Measurements from ENCODE around the gene SOX15.

The SOX15 gene

GRCh38 chr17:7555320-7555948, 34.5 kb downstream of the SOX15 start:
- TF ChIP-seq CTCF (IDR thresholded peaks at IDR 0.05), result no peak
- no peak for TF ChIP-seq ZFX (IDR thresholded peaks at IDR 0.05; ENCODE audit: borderline replicate concordance)
- H3K27ac ChIP-seq, result no peak overlapping the region

- TF ChIP-seq ZFX (IDR thresholded peaks at IDR 0.05; ENCODE audit: borderline replicate concordance) (no peak), CTCF (IDR thresholded peaks at IDR 0.05) (no peak)
- no peak overlapping the region for H3K27ac ChIP-seq
Observed at GRCh38 chr17:7553356-7553755, 36.5 kb downstream of the SOX15 start.

- no peak for TF ChIP-seq ZFX (IDR thresholded peaks at IDR 0.05; ENCODE audit: borderline replicate concordance)
- no peak for TF ChIP-seq CTCF (IDR thresholded peaks at IDR 0.05)
- H3K27ac ChIP-seq, result no peak overlapping the region
Observed at GRCh38 chr17:7552621-7553051, 37.3 kb downstream of the SOX15 start.

GRCh38 chr17:7551396-7551795, 38.5 kb downstream of the SOX15 start:
- TF ChIP-seq CTCF (IDR thresholded peaks at IDR 0.05), result no peak
- no peak for TF ChIP-seq ZFX (IDR thresholded peaks at IDR 0.05; ENCODE audit: borderline replicate concordance)
- H3K27ac ChIP-seq, result no peak overlapping the region

GRCh38 chr17:7550344-7550743, 39.5 kb downstream of the SOX15 start:
- no peak for TF ChIP-seq ZFX (IDR thresholded peaks at IDR 0.05; ENCODE audit: borderline replicate concordance)
- TF ChIP-seq CTCF (IDR thresholded peaks at IDR 0.05), result no peak
- no peak overlapping the region for H3K27ac ChIP-seq

- no peak overlapping the region for H3K27ac ChIP-seq
Observed at GRCh38 chr17:7549401-7550055, 40.4 kb downstream of the SOX15 start.

More at GRCh38 chr17:7549401-7550055, 40.4 kb downstream of the SOX15 start:
- TF ChIP-seq CTCF (IDR thresholded peaks at IDR 0.05) (no peak), ZFX (IDR thresholded peaks at IDR 0.05; ENCODE audit: borderline replicate concordance) (no peak)

Data from 22Rv1 (cell line).